GM12878 (cell line): Measurements from ENCODE around the gene NCBP2L. TPM values are rescaled to one million over a fixed set of nuclear protein-coding genes. Genes with fewer than 3 reads are reported as not detected.

Experiments
- ATAC-seq: fragments of 200-7000 bp; cut with Tn5 transposase; 3 replicates; pipeline ENCODE4 v1.9.1; 2020; ENCODE audit warnings: mild to moderate bottlenecking, moderate library complexity
- BruUV-seq: library from RNA; stranded (reverse); fragments of 400-500 nt; replicated peaks from 2 replicates; lab custom pipeline; 2021; lab: Mats Ljungman, UMichigan
- CTCF ChIA-PET: fragments of 300-600 bp; sonication (Branson Sonifier 250); formaldehyde crosslinking; extraction: SDS; loops from one replicate; lab custom pipeline; 2021; ENCODE audit warnings: inconsistent platforms; lab: Yijun Ruan, JAX
- POLR2A ChIA-PET: fragments of 350-600 bp; formaldehyde crosslinking; extraction: SDS; loops from one replicate; lab custom pipeline; 2021; ENCODE audit warnings: inconsistent platforms; lab: Charles Lee
- RAD21 ChIA-PET: fragments of 300-600 bp; sonication (Branson Sonifier 250); formaldehyde crosslinking; loops from one replicate; lab custom pipeline; 2023; ENCODE audit warnings: antibody characterized with exemption; ENCODE audit not compliant: unreplicated experiment; lab: Charles Lee
- SMC1A ChIA-PET: fragments of 300-600 bp; sonication (Branson Sonifier 250); formaldehyde crosslinking; loops from one replicate; lab custom pipeline; 2023; ENCODE audit not compliant: unreplicated experiment, uncharacterized antibody; lab: Charles Lee
- DNase-seq: peaks from one replicate; pipeline ENCODE4 v3.0.0-alpha.2; 2011; ENCODE audit warnings: low read depth, low spot score
- FAIRE-seq: peaks from 3 replicates; lab custom pipeline; 2011; peaks lifted over from hg19 to GRCh38; lab: Jason Lieb, UNC
- H2AFZ ChIP-seq: 2 replicates; pipeline ENCODE4 v1.6.0; 2011; ENCODE audit warnings: low read depth, low read length, control low read depth; ENCODE audit not compliant: control insufficient read depth
- H3K27ac ChIP-seq: 2 replicates; pipeline ENCODE4 v1.5.1; 2011; ENCODE audit warnings: control low read depth; ENCODE audit not compliant: control insufficient read depth, insufficient read depth
- H3K27me3 ChIP-seq, 2 experiments: replicated peaks in 1 of 2; 2 replicates each; pipeline versions ENCODE4 v1.6.0 to v1.6.1; 2011; ENCODE audit warnings: low read length in 1 of 2; ENCODE audit not compliant: control insufficient read depth in 2 of 2, insufficient read depth in 2 of 2
- H3K36me3 ChIP-seq, 2 experiments: 2 replicates each; pipeline ENCODE4 v1.5.1; 2011; ENCODE audit warnings: low read length in 1 of 2; ENCODE audit not compliant: control insufficient read depth in 2 of 2, insufficient read depth in 2 of 2
- H3K4me1 ChIP-seq: 2 replicates; pipeline ENCODE4 v1.6.1; 2011; ENCODE audit warnings: mild to moderate bottlenecking, low read length, moderate library complexity, mixed read lengths; ENCODE audit not compliant: control insufficient read depth, insufficient read depth
- H3K4me2 ChIP-seq: 2 replicates; pipeline ENCODE4 v1.6.0; 2011; ENCODE audit warnings: control low read depth; ENCODE audit not compliant: control insufficient read depth, insufficient read depth
- H3K4me3 ChIP-seq: fragments of 200-600 bp; sonication (generic); 2 replicates; pipeline ENCODE4 v1.5.1; 2016
- H3K79me2 ChIP-seq: 2 replicates; pipeline ENCODE4 v1.6.0; 2011; ENCODE audit warnings: low read length; ENCODE audit not compliant: control insufficient read depth, insufficient read depth
- H3K9ac ChIP-seq: 2 replicates; pipeline ENCODE4 v1.8.0; 2011; ENCODE audit warnings: low read length, control low read depth, mixed read lengths; ENCODE audit not compliant: control insufficient read depth, insufficient read depth
- H3K9me3 ChIP-seq: replicated peaks from 3 replicates; pipeline ENCODE4 v1.5.1; 2011; ENCODE audit warnings: mild to moderate bottlenecking, low read length; ENCODE audit not compliant: control insufficient read depth, insufficient read depth
- H4K20me1 ChIP-seq: 2 replicates; pipeline ENCODE4 v1.6.0; 2011; ENCODE audit not compliant: control insufficient read depth, insufficient read depth
- HDAC6 ChIP-seq: fragments of 200-600 bp; sonication (generic); IDR thresholded peaks from one replicate; pipeline ENCODE4 v1.8.0; 2017; ENCODE audit warnings: antibody characterized with exemption; ENCODE audit not compliant: unreplicated experiment
- IKZF1 ChIP-seq: fragments of 450-650 bp; conservative IDR thresholded peaks from 2 replicates; pipeline ENCODE4 v1.6.1; 2017; ENCODE audit warnings: antibody characterized with exemption, mild to moderate bottlenecking
- NR2C1 ChIP-seq: fragments of 450-650 bp; IDR thresholded peaks from 2 replicates; pipeline ENCODE4 v1.6.1; 2017; ENCODE audit warnings: antibody characterized with exemption, mild to moderate bottlenecking, moderate library complexity
- PAX8 ChIP-seq: fragments of 450-650 bp; IDR thresholded peaks from 2 replicates; pipeline ENCODE4 v1.6.1; 2017; ENCODE audit warnings: mild to moderate bottlenecking, moderate library complexity
- POLR2A ChIP-seq: IDR thresholded peaks from 2 replicates; pipeline ENCODE4 v1.6.1; 2011; ENCODE audit warnings: low read depth, mild to moderate bottlenecking, low read length
- POLR2AphosphoS5 ChIP-seq: IDR thresholded peaks from 2 replicates; pipeline ENCODE4 v1.6.1; 2011; ENCODE audit warnings: mild to moderate bottlenecking, low read length, inconsistent platforms
- WGBS: methylation state at CpG from one replicate; pipeline ENCODE4 v1.1.6; 2016; ENCODE audit warnings: low lambda C conversion rate; ENCODE audit not compliant: insufficient replicate concordance, insufficient coverage; ENCODE audit errors: missing lambda C conversion rate; 5-methylcytosine and 5-hydroxymethylcytosine counted together
- in situ Hi-C: fragments of 300-500 bp; cut with MboI; formaldehyde crosslinking; loops from 9 replicates; pipeline ENCODE4 v1.14.3; 2018; ENCODE audit warnings: mixed read lengths
- intact Hi-C: fragments of 100-400 bp; cut with micrococcal nuclease; formaldehyde crosslinking; loops from one replicate; pipeline ENCODE4 v1.14.2; 2022; ENCODE audit not compliant: unreplicated experiment
- polyA plus RNA-seq, 11 experiments: library from polyadenylated mRNA; depleted of rRNA in 4 of 11; unstranded in 6 of 11; stranded (reverse) in 5 of 11; fragments of >200 nt; fragmentation: Nextera tagmentation in 4 of 11; fragmentation: Illumina TruSeq in 1 of 11; extraction: Ambion mirVana in 4 of 11; extraction: Trizol in 1 of 11; gene quantifications; 1 replicate in 1 of 11; 2 replicates in 10 of 11; pipeline versions ENCODE4 v1.2.1 to v1.2.3, GENCODE V29; 2011 to 2016; ENCODE audit warnings: inconsistent platforms in 2 of 11, missing spikeins in 2 of 11, low read depth in 1 of 11
- total RNA-seq, 4 experiments: library from RNA; depleted of rRNA in 3 of 4; stranded (reverse); fragments of >200 nt in 3 of 4; fragmentation: Illumina TruSeq in 1 of 4; extraction: Trizol in 1 of 4; gene quantifications; 2 replicates each; pipeline versions ENCODE4 v1.2.1 to v1.2.3, GENCODE V29; 2013 to 2021
- TF ChIP-seq, protein P1 (sequence below): IDR thresholded peaks from 2 replicates; pipeline ENCODE4 v1.6.1; 2011; ENCODE audit warnings: mild to moderate bottlenecking, low read depth, low read length, moderate library complexity; ENCODE audit not compliant: insufficient replicate concordance

NCBP2L gene
- total and polyA plus RNA-seq, 10 of the 15 experiments (the other 5 are each of a cell fraction or from before 2014, with no cell fraction given) = not detected

DNA sequence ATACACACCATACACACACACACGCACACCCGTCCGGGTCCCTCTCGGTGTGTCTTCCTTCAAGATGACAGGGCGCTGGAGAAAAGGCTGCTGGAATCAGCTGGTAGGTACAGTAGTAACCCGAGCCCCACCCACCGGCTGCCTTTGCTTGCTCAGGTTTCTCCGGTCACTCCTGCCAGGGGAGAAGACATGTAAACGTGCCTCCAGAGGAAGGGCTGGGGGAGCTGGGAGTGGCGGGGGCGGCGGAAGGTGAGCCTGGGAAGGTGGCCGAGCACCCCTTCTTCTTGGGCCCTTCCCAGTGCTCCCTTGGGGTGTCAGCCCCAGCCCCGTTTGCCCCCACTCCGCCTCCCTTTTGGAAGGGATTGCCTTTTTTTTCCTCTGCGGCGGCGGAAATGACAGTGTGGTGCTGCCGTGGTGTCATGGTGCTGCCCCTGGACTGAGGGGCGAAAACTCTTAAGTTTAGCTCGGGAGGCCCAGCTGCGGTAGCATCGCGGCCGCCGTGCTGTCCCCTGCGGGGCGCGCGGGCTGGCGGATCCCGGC is 48.2 kb downstream of the NCBP2L start, which contains the start of gene MID2:
Gene MID2 (plus strand): TSS at position 169 of the 540 bp plus-strand sequence. CDS start 561 bp downstream, outside the sequence.
- no peak for TF ChIP-seq POLR2A
- TF ChIP-seq PAX8 = no peak
- no peak for TF ChIP-seq POLR2AphosphoS5
- TF ChIP-seq, protein P1, sequence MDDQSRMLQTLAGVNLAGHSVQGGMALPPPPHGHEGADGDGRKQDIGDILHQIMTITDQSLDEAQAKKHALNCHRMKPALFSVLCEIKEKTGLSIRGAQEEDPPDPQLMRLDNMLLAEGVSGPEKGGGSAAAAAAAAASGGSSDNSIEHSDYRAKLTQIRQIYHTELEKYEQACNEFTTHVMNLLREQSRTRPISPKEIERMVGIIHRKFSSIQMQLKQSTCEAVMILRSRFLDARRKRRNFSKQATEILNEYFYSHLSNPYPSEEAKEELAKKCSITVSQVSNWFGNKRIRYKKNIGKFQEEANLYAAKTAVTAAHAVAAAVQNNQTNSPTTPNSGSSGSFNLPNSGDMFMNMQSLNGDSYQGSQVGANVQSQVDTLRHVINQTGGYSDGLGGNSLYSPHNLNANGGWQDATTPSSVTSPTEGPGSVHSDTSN = no peak
- no peak for TF ChIP-seq HDAC6
- TF ChIP-seq IKZF1 = no peak
- TF ChIP-seq NR2C1 = no peak
- FAIRE-seq (no peak), ATAC-seq (peak; percentile 48), DNase-seq (no peak)
- H3K4me1 ChIP-seq = no peaks in the 10 kb centered on the region
- ChIA-PET POLR2A (no interaction called here), CTCF (interaction anchor here (0.7 kb wide), 1 partner anchor 17 kb away, joined by 3 read pairs; no protein-coding TSS in a partner anchor), RAD21 (interaction anchor here (0.8 kb wide), 1 partner anchor 49 kb away, joined by 3 read pairs; the partner anchor contains the start of gene NCBP2L), SMC1A (no interaction called here)
- intact Hi-C loops (no loop called here), in situ Hi-C loops (no loop called here)
- H3K4me3 ChIP-seq = no peak within 1 kb of the TSS
- WGBS = 49% methylated on average over 26 of the region's 32 CpGs
- no peak within 1 kb of the TSS for H3K27ac ChIP-seq
- H3K27me3 ChIP-seq = 0 out of 4 replicates have a peak, but pooled peaks cover 0 to 4% of the 10 kb centered on the region in 2 experiments
- no peak within 1 kb of the TSS for H3K9ac ChIP-seq
- no peaks in the 10 kb centered on the region for H3K36me3 ChIP-seq
- H4K20me1 ChIP-seq = no peaks in the 10 kb centered on the region; the same call in 1 of the 2 replicates
- BruUV-seq = no TSS peak
- H2AFZ ChIP-seq = no peak within 1 kb of the TSS
- no peaks in the 10 kb centered on the region for H3K79me2 ChIP-seq
- peak within 1 kb of the TSS; percentile 38 for H3K4me2 ChIP-seq
- H3K9me3 ChIP-seq = no peaks in the 10 kb centered on the region
